HG02678 (cell line): ENCODE measurements around the gene BAD.
A peak's percentile ranks its signal among the peaks of the same experiment; 100 is the strongest.

Experiments used
- ATAC-seq: cut with Tn5 transposase; IDR thresholded peaks from one replicate; pipeline ENCODE4 v1.9.1; 2021; ENCODE audit warnings: mild to moderate bottlenecking, moderate library complexity; ENCODE audit not compliant: unreplicated experiment

The BAD gene

GRCh38 chr11:64232967-64233315, 51.5 kb downstream of the BAD start:
- ATAC-seq, result no peak

DNA sequence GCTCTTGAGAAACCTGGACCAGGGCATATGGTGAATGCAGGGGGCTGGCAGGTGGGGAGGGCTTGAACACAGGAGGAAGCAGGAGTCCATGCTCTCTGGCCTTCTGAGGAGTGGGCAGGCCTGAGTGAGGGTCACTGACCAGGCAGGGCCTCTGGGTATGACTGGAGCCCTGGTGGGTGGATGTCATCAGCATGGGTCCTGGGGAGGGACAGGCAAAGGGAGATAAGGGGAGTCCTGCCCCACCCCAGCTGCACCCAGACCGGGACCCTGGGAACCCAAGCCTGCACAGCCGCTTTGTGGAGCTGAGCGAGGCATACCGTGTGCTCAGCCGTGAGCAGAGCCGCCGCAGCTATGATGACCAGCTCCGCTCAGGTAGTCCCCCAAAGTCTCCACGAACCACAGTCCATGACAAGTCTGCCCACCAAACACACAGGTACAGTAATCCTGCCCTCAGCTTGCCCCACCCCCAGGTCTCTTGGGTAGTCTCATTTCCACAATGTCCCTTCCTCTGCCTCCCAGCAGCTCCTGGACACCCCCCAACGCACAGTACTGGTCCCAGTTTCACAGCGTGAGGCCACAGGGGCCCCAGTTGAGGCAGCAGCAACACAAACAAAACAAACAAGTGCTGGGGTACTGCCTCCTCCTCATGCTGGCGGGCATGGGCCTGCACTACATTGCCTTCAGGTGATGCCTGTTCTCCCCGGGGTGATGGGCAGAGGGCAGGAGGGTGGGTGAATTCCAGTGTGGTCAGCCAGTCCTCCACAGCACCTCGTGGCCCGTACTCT, 52.1 kb downstream of the BAD start:
- ATAC-seq, result no peak

- ATAC-seq, result no peak
Observed at GRCh38 chr11:64231546-64231945, 52.9 kb downstream of the BAD start.

DNA sequence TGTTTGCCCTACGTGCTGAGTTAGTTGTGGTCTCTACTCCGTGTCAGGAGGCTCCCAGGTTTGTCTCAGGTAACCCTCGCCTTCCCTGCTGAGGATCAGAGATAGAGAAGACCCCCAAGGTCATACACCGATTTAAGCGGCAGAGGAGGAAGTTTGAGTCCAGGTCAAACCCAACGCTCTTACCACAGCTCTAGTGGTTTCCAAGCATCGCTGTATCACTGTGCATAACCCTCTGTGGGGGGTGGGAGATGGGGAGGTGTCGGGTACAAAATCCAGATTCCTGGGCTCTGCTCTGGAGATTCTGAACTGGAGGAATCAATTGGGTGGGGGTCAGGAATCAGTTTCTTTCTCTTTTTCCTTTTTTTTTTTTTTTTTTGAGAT, 53.5 kb downstream of the BAD start:
- no peak for ATAC-seq

DNA sequence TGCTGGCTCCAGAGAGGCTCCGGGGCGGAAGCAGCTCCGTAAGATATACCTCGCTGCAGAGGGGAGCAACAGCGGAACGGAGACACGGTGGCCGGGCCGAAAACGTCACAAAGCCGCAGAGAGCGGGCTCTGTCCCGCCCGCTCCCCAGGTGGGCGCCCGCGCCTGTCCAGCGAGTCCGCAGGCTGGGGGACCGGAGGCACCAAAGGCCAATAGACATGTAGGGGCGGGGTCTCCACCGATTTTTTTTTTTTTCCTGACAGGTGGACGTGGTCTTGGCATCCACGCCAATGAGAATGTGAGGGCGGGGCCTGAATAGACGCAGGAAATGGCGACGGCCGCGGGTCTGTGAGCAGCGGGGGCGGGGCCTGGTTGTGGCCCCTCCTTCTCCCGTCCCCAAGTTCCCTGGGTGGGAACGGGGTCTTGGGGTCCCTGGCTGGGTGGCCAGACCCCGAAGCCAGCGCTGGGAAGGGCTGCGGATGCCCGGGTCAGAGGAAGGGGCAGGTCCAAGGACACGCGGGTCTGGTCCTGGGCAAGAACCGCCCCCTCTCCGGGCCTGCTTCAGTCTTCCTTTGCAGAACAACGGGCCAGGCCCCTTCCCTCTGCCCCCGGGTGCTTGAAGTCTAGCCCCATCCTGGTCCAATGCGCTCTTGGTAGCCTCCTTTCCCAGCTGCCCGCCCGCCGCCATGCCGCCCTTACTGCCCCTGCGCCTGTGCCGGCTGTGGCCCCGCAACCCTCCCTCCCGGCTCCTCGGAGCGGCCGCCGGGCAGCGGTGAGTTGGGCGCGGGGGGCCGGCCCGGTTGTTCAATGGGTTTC, 54.1 kb downstream of the BAD start, which contains the start of gene DNAJC4:
Gene DNAJC4, plus strand, starts transcription at position 378 of the 814 bp plus-strand sequence. Its CDS starts 307 bp downstream, at position 685.
- peak; percentile 49 for ATAC-seq

DNA sequence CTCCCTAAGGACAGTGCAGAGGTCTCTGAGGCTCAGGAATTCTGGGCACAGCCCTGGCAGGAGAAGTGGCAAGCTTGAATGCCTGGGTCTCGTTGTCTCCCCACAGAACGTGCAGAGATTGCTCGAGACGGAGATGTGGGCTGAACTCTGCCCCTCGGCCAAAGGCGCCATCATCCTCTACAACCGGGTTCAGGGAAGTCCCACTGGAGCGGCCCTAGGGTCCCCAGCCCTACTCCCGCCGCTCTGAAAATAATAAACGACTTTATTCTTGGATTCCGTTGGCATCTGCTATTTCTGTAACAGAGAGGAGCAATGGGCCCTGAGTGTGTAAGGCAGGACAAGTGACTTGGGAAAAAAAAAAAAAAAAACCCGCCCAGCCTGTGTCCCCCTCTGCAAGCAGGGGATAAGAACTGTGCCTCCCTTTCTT, 54.7 kb downstream of the BAD start:
- no peak for ATAC-seq

- ATAC-seq, result no peak
Observed at GRCh38 chr11:64229090-64229743, 55.2 kb downstream of the BAD start.

GRCh38 chr11:64227405-64227956, 57.0 kb downstream of the BAD start:
- no peak for ATAC-seq

GRCh38 chr11:64226507-64227051, 57.9 kb downstream of the BAD start:
- ATAC-seq, result peak; percentile 31

GRCh38 chr11:64225608-64226506, 58.6 kb downstream of the BAD start, which contains the start of the genes NUDT22 and TRPT1:
Gene NUDT22 (plus strand): TSS chr11:64226274. CDS start chr11:64226653, 379 bp downstream.
Gene TRPT1 (minus strand): TSS chr11:64226186. CDS start chr11:64225860, 326 bp downstream.
- peak; percentile 52 for ATAC-seq

DNA sequence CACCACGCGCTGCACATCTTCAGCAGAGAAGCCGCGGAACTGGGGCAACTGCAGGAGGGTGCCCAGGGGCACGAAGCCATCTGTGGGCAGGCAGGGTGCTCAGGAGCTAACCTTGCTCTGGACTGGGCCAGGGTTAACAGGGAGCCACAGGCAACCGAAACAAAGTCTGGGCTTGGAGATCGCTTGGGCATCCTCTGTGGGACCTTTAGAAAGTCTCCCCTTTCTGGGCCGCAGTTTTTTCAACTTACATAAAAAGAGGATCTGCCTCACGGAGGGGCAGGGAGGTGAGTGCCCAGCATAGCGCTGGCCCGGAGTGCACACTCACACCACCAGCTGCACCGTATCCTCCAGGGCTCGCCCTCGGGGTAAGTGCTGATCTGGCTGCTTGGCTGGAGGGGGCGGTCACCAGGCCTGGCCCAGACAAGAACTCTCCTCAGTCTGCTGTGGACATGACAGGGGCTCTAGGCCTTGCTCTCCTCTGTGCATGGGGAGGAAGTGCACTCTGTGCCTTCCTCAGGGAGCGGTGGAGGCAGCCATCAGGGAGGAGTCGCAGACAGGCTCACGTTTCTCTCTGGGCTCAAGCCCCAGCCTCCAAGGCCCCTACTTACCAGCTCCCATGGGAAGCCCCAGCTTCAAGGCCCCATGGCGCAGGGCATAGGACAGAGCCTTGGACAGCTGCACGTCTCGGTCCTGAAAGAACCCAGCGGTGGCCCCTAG, 59.4 kb downstream of the BAD start:
- no peak for ATAC-seq

DNA sequence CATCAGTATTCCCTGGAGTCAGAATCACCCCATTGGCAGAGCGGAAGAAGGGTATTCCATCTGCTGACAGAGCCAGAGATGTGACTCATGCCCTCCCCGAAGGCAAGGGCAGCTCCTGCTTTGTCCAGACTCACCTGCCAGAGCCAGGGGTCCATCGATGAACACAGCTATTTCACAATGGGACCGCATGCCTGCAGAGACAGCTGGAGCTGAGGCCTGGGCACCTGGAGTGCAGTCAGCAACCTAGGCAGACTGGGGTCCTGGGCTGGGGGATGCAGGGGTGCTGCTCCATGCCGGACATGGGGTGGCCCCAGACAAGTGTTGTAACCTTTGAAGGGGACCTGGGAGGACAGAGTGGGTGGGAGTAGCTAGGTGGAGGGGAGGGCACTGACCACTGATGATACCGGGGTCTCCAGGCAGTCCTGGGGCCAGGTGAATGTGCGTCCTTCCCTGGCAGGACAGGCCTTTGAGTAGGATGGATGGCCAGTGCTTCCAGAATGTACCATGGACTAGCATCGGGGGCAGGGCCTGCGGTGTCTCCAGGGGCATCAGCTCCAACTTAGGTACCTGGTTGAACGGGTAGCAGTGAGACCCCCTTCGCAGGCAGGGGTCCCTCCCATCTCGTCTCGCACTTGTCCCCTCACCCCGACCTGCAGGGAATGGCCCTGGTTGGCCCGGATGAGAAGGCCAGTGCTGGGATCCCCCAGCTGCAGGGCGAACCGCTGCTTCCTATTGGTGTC, 60.1 kb downstream of the BAD start:
- no peak for ATAC-seq

- no peak for ATAC-seq
Observed at GRCh38 chr11:64223001-64223651, 61.3 kb downstream of the BAD start.

GRCh38 chr11:64222651-64223000, 61.8 kb downstream of the BAD start:
- ATAC-seq, result no peak

GRCh38 chr11:64220798-64221197, 63.7 kb downstream of the BAD start:
- no peak for ATAC-seq

GRCh38 chr11:64220271-64220670, 64.2 kb downstream of the BAD start:
- ATAC-seq, result no peak
